ENCODE results near the gene MAP2K5. TPM values are rescaled to one million over a fixed set of nuclear protein-coding genes. Genes with fewer than 3 reads are reported as not detected.

The MAP2K5 gene
- polyA plus RNA-seq, 3 donors, result 18.9 to 26.7 (median 21.6) TPM

DNA sequence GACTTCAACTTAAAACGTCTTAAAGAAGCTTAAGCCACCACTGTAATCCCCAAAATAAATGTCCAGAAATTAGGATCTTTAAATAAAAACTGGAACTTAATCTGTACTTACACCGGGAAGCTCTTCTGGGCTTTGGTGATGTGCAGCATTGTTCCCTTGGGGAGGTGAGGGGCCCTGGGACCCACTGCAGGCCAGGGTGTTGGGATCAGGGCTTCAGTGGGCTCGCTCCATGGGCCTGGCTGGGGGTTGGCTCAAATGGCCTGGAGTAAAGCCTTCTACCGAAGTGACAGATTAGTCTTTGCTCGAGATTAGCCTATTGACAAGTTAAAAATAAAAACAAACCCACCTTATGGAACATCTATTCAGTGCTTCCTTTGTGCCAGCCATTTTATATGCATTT lies 303.5 kb downstream of the MAP2K5 start:
- DNase-seq (ENCODE audit: low read depth in 3 of 3, low spot score in 2 of 3), result no peak

DNA sequence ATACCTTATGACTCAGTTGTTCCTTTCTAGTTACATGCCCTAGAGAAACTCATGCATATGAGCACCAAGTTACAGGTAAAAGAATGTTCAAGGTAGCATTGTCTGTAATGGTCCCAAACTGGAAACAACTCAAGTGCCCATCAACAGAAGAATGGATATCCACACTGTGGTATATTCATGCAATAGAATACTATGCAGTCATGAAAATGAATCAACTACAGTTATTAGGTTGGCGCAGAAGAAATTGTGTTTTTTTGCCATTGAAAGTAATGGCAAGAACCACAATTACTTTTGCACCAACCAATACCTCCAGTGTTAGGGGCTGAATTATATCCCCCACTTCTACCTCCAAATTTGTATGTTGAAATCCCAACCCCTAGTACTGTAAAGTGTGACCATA lies 307.0 kb downstream of the MAP2K5 start:
- DNase-seq (ENCODE audit: low read depth in 3 of 3, low spot score in 2 of 3), result no peak

DNA sequence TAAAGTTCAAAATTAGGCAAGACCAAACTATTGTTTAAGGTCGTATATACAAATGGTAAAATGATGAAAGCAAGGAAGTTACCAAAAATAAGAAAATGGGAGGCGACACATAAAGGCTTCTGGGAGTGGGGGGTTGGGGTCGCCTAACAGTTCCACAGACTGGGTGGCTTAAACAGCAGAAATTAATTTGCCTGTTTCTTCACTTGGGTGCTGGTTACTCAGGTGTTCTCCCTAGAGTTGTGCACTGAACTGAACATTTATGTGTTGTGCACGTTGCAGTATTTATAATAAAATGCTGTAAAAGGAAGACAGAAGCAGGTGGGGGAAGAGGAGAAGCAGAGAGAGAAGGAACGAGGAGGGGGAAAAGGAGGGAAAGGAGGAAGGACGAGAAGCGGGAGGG lies 307.8 kb downstream of the MAP2K5 start:
- no peak for DNase-seq (ENCODE audit: low read depth in 3 of 3, low spot score in 2 of 3)

DNA sequence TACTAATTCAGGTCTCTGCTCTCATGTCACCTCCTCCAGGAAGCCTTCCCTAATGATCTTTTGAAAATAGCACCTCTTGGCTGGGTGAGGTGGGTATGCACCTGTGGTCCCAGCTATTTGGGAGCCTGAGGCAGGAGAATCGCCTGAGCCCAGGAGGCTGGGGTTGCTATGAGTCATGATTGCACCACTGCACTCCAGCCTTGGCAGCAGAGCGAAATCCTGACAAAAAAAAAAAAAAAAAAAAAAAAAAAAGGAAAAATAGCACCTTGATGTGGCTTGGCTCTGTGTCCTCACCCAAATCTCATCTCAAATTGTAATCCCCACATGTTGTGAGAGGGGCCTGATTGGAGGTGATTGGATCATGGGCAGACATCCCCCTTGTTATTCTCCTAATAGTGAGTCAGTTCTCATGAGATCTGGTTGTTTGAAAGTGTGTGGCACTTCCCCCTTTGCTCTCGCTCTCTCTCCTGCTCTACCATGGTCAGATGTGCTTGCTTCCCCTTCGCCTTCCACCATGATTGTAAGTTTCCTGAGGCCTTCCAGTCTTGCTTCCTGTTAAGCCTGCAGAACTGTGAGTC lies 308.6 kb downstream of the MAP2K5 start:
- no peak for DNase-seq (ENCODE audit: low read depth in 3 of 3, low spot score in 2 of 3)

DNA sequence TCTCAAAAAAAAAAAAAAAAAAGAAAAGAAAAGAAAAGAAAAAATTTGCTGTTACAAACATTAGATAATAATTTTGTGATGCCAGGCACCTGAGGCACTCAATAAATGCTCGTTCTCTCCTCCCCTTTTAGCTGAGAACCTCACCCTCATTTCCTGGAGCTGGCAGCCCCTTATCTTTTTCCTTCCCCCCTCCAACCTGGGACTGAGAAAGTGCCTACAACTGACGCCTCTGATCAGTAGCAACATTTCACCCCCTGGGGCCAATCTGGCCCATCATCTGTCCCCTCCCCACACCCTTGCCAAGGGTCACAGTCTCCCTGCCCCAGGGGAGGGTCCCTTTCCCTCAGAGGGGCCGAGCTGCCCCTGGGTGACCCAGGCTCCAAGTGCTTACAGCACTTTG lies 309.9 kb downstream of the MAP2K5 start:
- no peak for DNase-seq (ENCODE audit: low read depth in 3 of 3, low spot score in 2 of 3)

DNA sequence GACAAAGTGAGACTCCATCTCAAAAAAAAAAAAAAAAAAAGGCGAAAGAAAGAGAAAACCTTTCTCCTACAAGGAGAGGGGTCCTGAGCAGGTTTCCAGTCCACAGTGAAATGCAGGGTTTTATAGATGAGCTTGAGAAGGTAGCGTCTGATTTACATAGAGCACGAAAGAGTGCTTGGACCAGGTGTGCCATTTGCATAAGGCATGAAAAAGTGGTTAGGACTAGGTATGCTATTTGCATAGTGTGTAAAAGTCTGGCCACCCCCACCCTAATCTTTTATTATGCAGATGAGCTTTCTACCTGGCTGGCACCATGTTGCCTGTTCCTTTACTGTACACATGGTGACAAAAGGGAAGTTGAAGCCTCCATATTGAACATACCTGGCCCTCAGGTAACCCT lies 311.0 kb downstream of the MAP2K5 start:
- DNase-seq (ENCODE audit: low read depth in 3 of 3, low spot score in 2 of 3), result no peak

DNA sequence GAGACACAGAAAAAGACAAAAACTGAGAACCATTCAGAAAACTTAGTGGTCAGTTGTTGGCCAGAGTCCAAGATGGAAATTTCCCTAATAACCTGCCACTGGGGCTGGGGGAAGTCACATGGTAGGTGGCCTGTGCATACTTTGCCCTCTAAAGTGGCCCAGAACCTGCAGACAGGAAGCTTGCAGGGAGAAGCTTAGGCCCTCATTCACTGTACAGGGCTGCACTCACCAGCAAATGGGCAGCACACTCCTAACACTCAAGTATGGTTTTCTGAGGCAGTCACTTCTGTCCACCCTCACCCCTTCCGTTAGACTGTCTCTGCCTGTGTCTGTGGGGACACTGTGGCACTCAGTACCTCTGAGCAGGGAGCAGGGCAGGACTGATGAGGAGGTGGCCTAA lies 311.9 kb downstream of the MAP2K5 start:
- DNase-seq (ENCODE audit: low read depth in 3 of 3, low spot score in 2 of 3), result no peak

DNA sequence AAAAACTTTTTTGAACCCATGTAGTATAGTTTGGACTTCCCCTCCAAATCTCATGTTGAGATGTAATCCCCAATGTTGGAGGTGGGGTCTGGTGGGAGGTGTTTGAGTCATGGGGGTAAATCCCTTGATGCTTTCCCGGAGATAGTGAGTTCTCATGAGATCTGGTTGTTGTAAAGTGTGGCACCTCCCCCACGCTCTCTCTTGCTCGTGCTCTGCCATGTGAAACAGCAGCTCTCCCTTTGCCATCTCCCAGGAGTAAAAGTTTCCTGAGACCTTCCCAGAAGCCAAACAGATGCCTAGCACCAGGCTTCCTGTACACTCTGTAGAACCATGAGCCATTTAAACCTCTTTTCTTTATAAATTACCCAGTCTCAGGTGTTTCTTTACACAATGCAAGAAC lies 313.3 kb downstream of the MAP2K5 start:
- DNase-seq (ENCODE audit: low read depth in 3 of 3, low spot score in 2 of 3), result no peak

Other genes with a start within 250 kb of the MAP2K5 start
- gene C15orf61, start 21.6 kb upstream of the MAP2K5 start, polyA plus RNA-seq (ENCODE audit: insufficient read length in 3 of 3), result 1 to 10 TPM; 6.3 to 6.6 (median 6.5) TPM

Data from right renal cortex interstitium (tissue), 3 donors.